Measurements from ENCODE around the gene LGALS9B.
"Not testable (repeated sequence)": the region's sequence is repeated elsewhere in the genome, so short reads cannot be mapped to it uniquely, and the experiment has no call there.

Gene LGALS9B

DNA sequence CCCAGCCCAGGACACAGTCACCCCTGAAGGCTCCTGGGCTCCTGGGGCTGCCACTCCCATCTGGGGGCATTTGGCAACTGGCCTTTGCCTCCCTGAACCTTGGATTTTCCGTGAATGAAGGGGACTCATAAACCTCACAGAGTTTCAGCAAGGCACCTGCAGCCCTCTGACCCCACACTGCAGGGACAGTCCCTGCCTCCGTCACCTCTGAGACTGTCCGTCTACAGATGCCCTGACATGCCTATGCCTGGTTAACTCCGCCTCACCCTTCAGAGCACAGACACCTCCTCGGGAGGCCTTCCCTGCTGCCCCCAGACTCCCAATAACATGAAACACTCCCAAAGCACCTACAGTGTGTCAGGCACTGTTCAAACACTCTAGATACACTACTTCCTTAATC lies 786 bp downstream of the LGALS9B start:
- not testable (repeated sequence) for DNase-seq

GRCh38 chr17:20465535-20465934 lies 1.8 kb downstream of the LGALS9B start:
- DNase-seq, result not testable (repeated sequence)

- not testable (repeated sequence) for DNase-seq
These were observed 2.4 kb downstream of the LGALS9B start for GRCh38 chr17:20464854-20465414.

- DNase-seq, result not testable (repeated sequence)
These were observed 5.2 kb downstream of the LGALS9B start for GRCh38 chr17:20462158-20462557.

DNA sequence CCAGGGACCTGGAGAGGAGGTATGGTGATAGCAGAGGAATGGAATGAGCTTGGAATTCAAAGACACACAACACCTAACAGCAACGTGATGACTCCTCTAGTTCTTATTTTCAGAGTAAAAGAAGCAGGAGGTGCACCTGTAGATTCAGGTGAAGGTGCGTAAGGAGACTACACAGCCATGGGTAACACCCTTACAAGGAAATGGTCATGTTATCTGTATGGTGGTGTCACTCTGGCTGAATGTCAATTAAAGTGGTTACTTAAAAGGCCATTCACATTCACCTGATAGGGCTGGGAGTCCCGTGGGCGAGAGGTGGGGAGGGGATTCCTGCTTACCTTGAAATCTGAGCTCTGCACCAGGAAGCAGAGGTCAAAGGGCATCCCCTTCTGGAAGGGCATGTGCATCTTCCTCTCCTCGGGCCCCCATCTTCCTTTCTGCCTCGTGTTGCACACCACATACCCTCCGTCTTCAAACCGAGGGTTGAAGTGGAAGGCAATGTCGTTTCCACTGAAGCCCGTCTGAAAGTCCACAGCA lies 9.4 kb downstream of the LGALS9B start:
- DNase-seq, result not testable (repeated sequence)

- DNase-seq, result not testable (repeated sequence)
These were observed 12.2 kb downstream of the LGALS9B start for GRCh38 chr17:20455106-20455505.

GRCh38 chr17:20453820-20454434 lies 13.4 kb downstream of the LGALS9B start:
- DNase-seq, result not testable (repeated sequence)

GRCh38 chr17:20450852-20451251 lies 16.5 kb downstream of the LGALS9B start:
- not testable (repeated sequence) for DNase-seq

DNA sequence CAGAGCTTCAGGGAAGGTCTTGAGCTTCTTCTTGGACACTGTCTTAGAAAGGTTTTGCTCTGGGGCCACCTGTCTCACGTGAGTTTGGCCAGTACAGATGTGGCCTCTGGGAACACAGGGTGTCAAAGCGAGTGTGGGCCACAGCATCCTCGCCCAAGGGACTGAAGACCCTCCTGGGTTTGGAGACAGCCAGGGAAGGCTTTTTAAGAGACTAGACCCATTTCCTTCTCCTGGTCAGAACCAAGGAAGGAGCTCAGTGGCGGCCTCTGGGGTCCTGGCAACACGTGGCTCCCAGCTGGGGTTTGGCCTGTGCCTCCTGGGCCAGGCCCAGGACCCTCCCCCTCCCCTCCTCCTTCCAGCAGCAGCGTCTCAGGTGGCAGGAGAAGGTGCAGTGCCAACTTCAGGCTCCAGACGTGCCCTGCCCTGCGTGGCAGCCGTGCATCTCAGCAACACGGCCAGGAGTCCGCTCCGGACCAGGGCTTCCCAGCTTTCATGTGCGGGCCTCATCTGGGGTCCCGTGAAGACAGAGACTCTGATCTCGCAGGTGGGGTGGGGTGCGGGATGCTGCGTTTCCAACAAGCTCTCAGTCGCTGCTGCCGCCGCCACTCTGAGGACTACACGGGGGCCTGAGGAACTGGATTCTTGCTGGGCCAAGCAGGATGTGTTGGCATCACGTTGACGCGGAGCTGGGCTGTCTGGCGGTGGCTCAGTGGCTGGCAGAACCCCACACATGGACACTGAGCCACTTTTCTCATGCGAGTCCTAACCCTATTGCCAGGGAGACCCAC lies 19.6 kb downstream of the LGALS9B start:
- not testable (repeated sequence) for DNase-seq

DNA sequence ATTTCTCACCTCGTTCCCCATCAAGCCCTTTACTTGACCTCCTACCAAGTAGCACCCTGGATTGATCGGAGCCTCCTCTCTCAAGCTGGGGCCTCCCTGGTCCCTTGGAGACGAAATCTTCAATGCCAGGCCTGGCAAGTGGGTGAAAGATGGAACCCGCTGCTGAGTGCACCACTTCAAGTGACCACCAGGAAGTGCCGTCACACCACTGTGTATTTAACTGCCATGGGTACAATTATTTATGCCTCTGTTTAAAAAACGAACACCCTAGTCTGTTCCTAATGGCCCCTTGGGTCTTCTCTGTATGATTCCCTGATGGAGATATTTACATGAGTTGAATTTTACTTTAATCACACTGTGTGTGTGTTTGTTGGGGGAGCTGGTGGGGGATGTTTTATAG lies 20.4 kb downstream of the LGALS9B start:
- DNase-seq, result not testable (repeated sequence)

- not testable (repeated sequence) for DNase-seq
These were observed 22.6 kb downstream of the LGALS9B start for GRCh38 chr17:20444581-20445236.

- DNase-seq, result not testable (repeated sequence)
These were observed 23.2 kb downstream of the LGALS9B start for GRCh38 chr17:20444173-20444572.

GRCh38 chr17:20443632-20444031 lies 23.7 kb downstream of the LGALS9B start:
- not testable (repeated sequence) for DNase-seq

- DNase-seq, result not testable (repeated sequence)
These were observed 26.7 kb downstream of the LGALS9B start for GRCh38 chr17:20440665-20441064.

DNA sequence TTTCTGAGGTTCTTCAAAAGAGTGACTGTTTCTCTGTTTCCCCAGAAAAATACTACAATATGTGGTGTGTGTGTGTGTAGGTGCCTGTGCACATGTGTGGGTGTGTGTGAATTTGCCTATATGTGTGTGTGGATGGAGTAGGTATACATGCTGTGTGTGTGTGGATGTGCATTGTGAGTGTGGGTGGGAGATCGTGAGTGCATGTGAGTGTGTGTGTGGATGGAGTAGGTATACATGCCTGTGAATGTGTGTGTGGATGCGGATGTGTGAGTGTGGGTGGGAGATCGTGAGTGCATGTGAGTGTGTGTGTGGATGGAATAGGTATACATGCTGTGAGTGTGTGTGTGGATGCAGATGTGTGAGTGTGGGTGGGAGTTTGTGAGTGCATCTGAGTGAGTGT lies 32.2 kb downstream of the LGALS9B start:
- DNase-seq, result not testable (repeated sequence)

DNA sequence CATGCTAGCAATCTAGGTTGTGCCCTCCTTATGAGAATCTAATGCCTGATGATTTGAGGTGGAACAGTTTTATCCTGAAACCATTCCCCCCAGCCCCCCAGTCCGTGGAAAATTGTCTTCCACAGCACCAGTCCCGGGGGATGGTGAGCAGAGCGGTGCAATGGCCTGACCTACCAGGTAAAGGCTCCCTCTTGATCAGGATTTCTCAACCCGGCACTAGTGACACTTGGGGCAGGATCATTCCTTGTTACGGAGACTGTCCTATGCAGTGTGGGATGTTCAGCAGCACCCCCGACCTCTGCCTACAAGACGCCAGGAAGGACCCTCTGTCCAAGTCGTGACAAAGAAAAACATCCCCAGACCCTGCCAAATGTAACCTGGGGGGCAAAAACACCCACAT lies 34.0 kb downstream of the LGALS9B start:
- not testable (repeated sequence) for DNase-seq

GRCh38 chr17:20427264-20427663 lies 40.1 kb downstream of the LGALS9B start:
- DNase-seq, result not testable (repeated sequence)

GRCh38 chr17:20422826-20423225 lies 44.5 kb downstream of the LGALS9B start:
- not testable (repeated sequence) for DNase-seq

GRCh38 chr17:20418838-20419237 lies 48.5 kb downstream of the LGALS9B start:
- not testable (repeated sequence) for DNase-seq

DNA sequence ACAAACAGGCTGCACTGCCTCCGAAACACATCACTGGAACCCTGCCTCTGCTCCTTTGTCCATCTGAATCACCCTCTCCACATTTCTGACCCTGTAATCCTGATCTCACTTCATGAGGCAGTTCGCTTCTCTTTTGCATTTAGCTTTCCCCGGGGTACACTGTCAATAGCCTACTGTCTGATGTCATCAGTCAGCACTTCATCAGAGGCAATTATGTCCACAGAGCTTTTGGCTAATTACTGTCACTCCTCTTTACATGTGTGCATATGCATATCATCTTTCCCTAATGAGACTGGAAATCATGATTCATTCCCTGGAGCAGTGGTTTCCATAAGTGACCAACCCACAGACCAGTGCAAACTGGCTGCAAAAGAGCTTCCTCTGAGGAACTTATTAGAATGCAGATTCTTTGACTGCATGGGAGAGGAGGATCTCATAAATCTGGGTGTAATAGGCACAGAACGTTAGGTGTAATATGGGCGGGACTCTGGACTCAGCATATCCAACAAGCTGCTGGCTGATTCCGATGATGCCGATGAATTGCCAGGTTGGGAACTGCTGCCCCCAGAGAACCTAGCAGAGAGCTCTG lies 49.8 kb downstream of the LGALS9B start:
- not testable (repeated sequence) for DNase-seq

- DNase-seq, result not testable (repeated sequence)
These were observed 50.9 kb downstream of the LGALS9B start for GRCh38 chr17:20416381-20416911.

GRCh38 chr17:20415479-20415878 lies 51.9 kb downstream of the LGALS9B start:
- not testable (repeated sequence) for DNase-seq

Measured in NK-92 treated with Interleukin-12 subunit alpha and Interleukin-12 subunit beta, amount 100 ng/mL, for 24 hours (cell line).